ENCODE results near the gene GIMAP8. TPM values are rescaled to one million over a fixed set of nuclear protein-coding genes. Genes with fewer than 3 reads are reported as not detected.

The GIMAP8 gene
- total RNA-seq, 2 experiments from 2014 or later: 9.1 to 9.7 TPM

- intact Hi-C loops (cut with micrococcal nuclease): no loop called here
- no peak overlapping the region for H3K4me3 Mint-ChIP-seq
- H3K27me3 Mint-ChIP-seq (ENCODE audit: low read depth): no peaks in the 10 kb centered on the region
- H3K9me3 Mint-ChIP-seq: peaks cover 51% of the 10 kb centered on the region
- H3K36me3 Mint-ChIP-seq (ENCODE audit: low read depth): peaks cover 83% of the 10 kb centered on the region
- H3K27ac Mint-ChIP-seq: no peak overlapping the region
- H3K4me1 Mint-ChIP-seq (ENCODE audit: low read depth): peaks cover 49% of the 10 kb centered on the region
- DNase-seq: no peak
- CTCF ChIA-PET: no interaction called here
These were observed 8.3 kb downstream of the GIMAP8 start for GRCh38 chr7:150458756-150459155.

- H3K36me3 Mint-ChIP-seq (ENCODE audit: low read depth): peaks cover 60% of the 10 kb centered on the region
- H3K4me1 Mint-ChIP-seq (ENCODE audit: low read depth): peaks cover 55% of the 10 kb centered on the region
- no peak overlapping the region for H3K27ac Mint-ChIP-seq
- no peak overlapping the region for H3K4me3 Mint-ChIP-seq
- peaks cover 39% of the 10 kb centered on the region for H3K9me3 Mint-ChIP-seq
- no peak for DNase-seq
- CTCF ChIA-PET: interaction anchor here (1.1 kb wide), 1 partner anchor 42 kb away, joined by 3 read pairs; no protein-coding TSS in a partner anchor
- intact Hi-C loops (cut with micrococcal nuclease): no loop called here
- H3K27me3 Mint-ChIP-seq (ENCODE audit: low read depth): no peaks in the 10 kb centered on the region
These were observed 11.1 kb downstream of the GIMAP8 start for GRCh38 chr7:150461520-150461919.

- H3K27ac Mint-ChIP-seq: peak overlapping the region; percentile 48
- no peak for DNase-seq
- H3K4me3 Mint-ChIP-seq: no peak overlapping the region
- H3K27me3 Mint-ChIP-seq (ENCODE audit: low read depth): no peaks in the 10 kb centered on the region
- CTCF ChIA-PET: interaction anchor here (0.6 to 1.0 kb wide), 2 partner anchors 11 to 87 kb away, joined by 3 read pairs; no protein-coding TSS in a partner anchor
- H3K36me3 Mint-ChIP-seq (ENCODE audit: low read depth): peaks cover 60% of the 10 kb centered on the region
- peaks cover 58% of the 10 kb centered on the region for H3K4me1 Mint-ChIP-seq (ENCODE audit: low read depth)
- intact Hi-C loops (cut with micrococcal nuclease): no loop called here
- H3K9me3 Mint-ChIP-seq: peaks cover 38% of the 10 kb centered on the region
These were observed 12.0 kb downstream of the GIMAP8 start for GRCh38 chr7:150462413-150462812.

GRCh38 chr7:150463461-150463860 is 13.0 kb downstream of the GIMAP8 start:
- no peaks in the 10 kb centered on the region for H3K27me3 Mint-ChIP-seq (ENCODE audit: low read depth)
- H3K9me3 Mint-ChIP-seq: peaks cover 38% of the 10 kb centered on the region
- H3K36me3 Mint-ChIP-seq (ENCODE audit: low read depth): peaks cover 58% of the 10 kb centered on the region

GRCh38 chr7:150464962-150465361 is 14.5 kb downstream of the GIMAP8 start:
- Mint-ChIP-seq H3K27ac (peak overlapping the region; percentile 34), H3K36me3 (ENCODE audit: low read depth) (peaks cover 50% of the 10 kb centered on the region), H3K4me3 (no peak overlapping the region), H3K27me3 (ENCODE audit: low read depth) (no peaks in the 10 kb centered on the region), H3K9me3 (peaks cover 34% of the 10 kb centered on the region), H3K4me1 (ENCODE audit: low read depth) (peaks cover 78% of the 10 kb centered on the region)
- intact Hi-C loops (cut with micrococcal nuclease): loop anchor here (1.0 kb wide), 1 partner anchor 10 kb away; no protein-coding TSS in a partner anchor
- CTCF ChIA-PET: interaction anchor here (1.0 to 1.7 kb wide), 4 partner anchors 9 to 16 kb away, joined by 3 to 4 read pairs (median 4); no protein-coding TSS in a partner anchor
- no peak for DNase-seq

More at GRCh38 chr7:150463461-150463860, 13.0 kb downstream of the GIMAP8 start:
- no peak overlapping the region for H3K4me3 Mint-ChIP-seq
- H3K4me1 Mint-ChIP-seq (ENCODE audit: low read depth): peaks cover 65% of the 10 kb centered on the region
- CTCF ChIA-PET: interaction anchor here (0.6 kb wide), 1 partner anchor 161 kb away, joined by 3 read pairs; no protein-coding TSS in a partner anchor
- DNase-seq: no peak
- intact Hi-C loops (cut with micrococcal nuclease): no loop called here
- H3K27ac Mint-ChIP-seq: peak overlapping the region; percentile 55

GRCh38 chr7:150465414-150465813 is 15.0 kb downstream of the GIMAP8 start:
- Mint-ChIP-seq H3K27ac (peak overlapping the region; percentile 34), H3K9me3 (peaks cover 30% of the 10 kb centered on the region), H3K4me1 (ENCODE audit: low read depth) (peaks cover 77% of the 10 kb centered on the region), H3K4me3 (no peak overlapping the region), H3K27me3 (ENCODE audit: low read depth) (no peaks in the 10 kb centered on the region), H3K36me3 (ENCODE audit: low read depth) (peaks cover 47% of the 10 kb centered on the region)
- CTCF ChIA-PET: interaction anchor here (1.4 to 1.7 kb wide), 3 partner anchors 12 to 17 kb away, joined by 3 to 4 read pairs (median 4); no protein-coding TSS in a partner anchor
- no peak for DNase-seq
- intact Hi-C loops (cut with micrococcal nuclease): no loop called here

GRCh38 chr7:150466477-150466876 is 16.0 kb downstream of the GIMAP8 start:
- no peak overlapping the region for H3K4me3 Mint-ChIP-seq
- H3K4me1 Mint-ChIP-seq (ENCODE audit: low read depth): peaks cover 78% of the 10 kb centered on the region
- DNase-seq: no peak
- H3K27me3 Mint-ChIP-seq (ENCODE audit: low read depth): no peaks in the 10 kb centered on the region
- no peak overlapping the region for H3K27ac Mint-ChIP-seq
- peaks cover 21% of the 10 kb centered on the region for H3K9me3 Mint-ChIP-seq
- CTCF ChIA-PET: interaction anchor here (0.8 to 1.0 kb wide), 2 partner anchors 11 to 20 kb away, joined by 3 to 5 read pairs; no protein-coding TSS in a partner anchor
- intact Hi-C loops (cut with micrococcal nuclease): no loop called here
- peaks cover 41% of the 10 kb centered on the region for H3K36me3 Mint-ChIP-seq (ENCODE audit: low read depth)

- CTCF ChIA-PET: interaction anchor here (0.5 to 1.6 kb wide), 3 partner anchors 16 to 101 kb away, joined by 3 read pairs; no protein-coding TSS in a partner anchor
- Mint-ChIP-seq H3K4me1 (ENCODE audit: low read depth) (peaks cover 80% of the 10 kb centered on the region), H3K9me3 (peaks cover 4% of the 10 kb centered on the region), H3K36me3 (ENCODE audit: low read depth) (peaks cover 26% of the 10 kb centered on the region), H3K27ac (peak overlapping the region; percentile 74), H3K4me3 (peak overlapping the region; percentile 7), H3K27me3 (ENCODE audit: low read depth) (no peaks in the 10 kb centered on the region)
- DNase-seq: peak; percentile 58
- intact Hi-C loops (cut with micrococcal nuclease): no loop called here
These were observed 17.8 kb downstream of the GIMAP8 start for GRCh38 chr7:150468241-150468640.

GRCh38 chr7:150471886-150472285 is 21.5 kb downstream of the GIMAP8 start:
- H3K4me3 Mint-ChIP-seq: no peak overlapping the region
- H3K9me3 Mint-ChIP-seq: no peaks in the 10 kb centered on the region
- CTCF ChIA-PET: interaction anchor here (0.8 kb wide), 1 partner anchor 10 kb away, joined by 5 read pairs; no protein-coding TSS in a partner anchor
- intact Hi-C loops (cut with micrococcal nuclease): no loop called here
- H3K36me3 Mint-ChIP-seq (ENCODE audit: low read depth): peaks cover 41% of the 10 kb centered on the region
- no peak overlapping the region for H3K27ac Mint-ChIP-seq
- no peaks in the 10 kb centered on the region for H3K27me3 Mint-ChIP-seq (ENCODE audit: low read depth)
- no peak for DNase-seq
- peaks cover 76% of the 10 kb centered on the region for H3K4me1 Mint-ChIP-seq (ENCODE audit: low read depth)

GRCh38 chr7:150473902-150474301 is 23.5 kb downstream of the GIMAP8 start:
- Mint-ChIP-seq H3K4me1 (ENCODE audit: low read depth) (peaks cover 78% of the 10 kb centered on the region), H3K36me3 (ENCODE audit: low read depth) (peaks cover 41% of the 10 kb centered on the region), H3K4me3 (no peak overlapping the region), H3K27ac (peak overlapping the region; percentile 62), H3K27me3 (ENCODE audit: low read depth) (no peaks in the 10 kb centered on the region), H3K9me3 (no peaks in the 10 kb centered on the region)
- CTCF ChIA-PET: interaction anchor here (0.7 to 1.0 kb wide), 2 partner anchors 11 to 93 kb away, joined by 3 read pairs; partner anchors contain the start of gene GIMAP4
- intact Hi-C loops (cut with micrococcal nuclease): no loop called here
- no peak for DNase-seq

GRCh38 chr7:150476285-150476684 is 25.9 kb downstream of the GIMAP8 start:
- no peak for DNase-seq
- Mint-ChIP-seq H3K27me3 (ENCODE audit: low read depth) (no peaks in the 10 kb centered on the region), H3K27ac (peak overlapping the region; percentile 97), H3K4me1 (ENCODE audit: low read depth) (peaks cover 82% of the 10 kb centered on the region), H3K9me3 (no peaks in the 10 kb centered on the region), H3K4me3 (peak overlapping the region; percentile 33), H3K36me3 (ENCODE audit: low read depth) (peaks cover 36% of the 10 kb centered on the region)
- intact Hi-C loops (cut with micrococcal nuclease): no loop called here
- CTCF ChIA-PET: interaction anchor here (1.4 kb wide), 1 partner anchor 20 kb away, joined by 5 read pairs; no protein-coding TSS in a partner anchor

GRCh38 chr7:150476819-150477631 is 26.6 kb downstream of the GIMAP8 start:
- H3K4me1 Mint-ChIP-seq (ENCODE audit: low read depth): peaks cover 87% of the 10 kb centered on the region
- peak overlapping the region; percentile 97 for H3K27ac Mint-ChIP-seq
- no peaks in the 10 kb centered on the region for H3K27me3 Mint-ChIP-seq (ENCODE audit: low read depth)
- no peaks in the 10 kb centered on the region for H3K9me3 Mint-ChIP-seq
- H3K36me3 Mint-ChIP-seq (ENCODE audit: low read depth): peaks cover 36% of the 10 kb centered on the region
- peak; percentile 54 for DNase-seq
- H3K4me3 Mint-ChIP-seq: peak overlapping the region; percentile 33
- intact Hi-C loops (cut with micrococcal nuclease): no loop called here
- CTCF ChIA-PET: interaction anchor here (0.7 to 1.5 kb wide), 2 partner anchors 12 to 26 kb away, joined by 3 to 4 read pairs; partner anchors contain the start of gene GIMAP8

Data from activated naive CD4-positive, alpha-beta T cell treated with anti-CD3 and anti-CD28 coated beads for 36 hours (primary cell).